CD4-positive, alpha-beta T cell treated with Interleukin-17A for 4 hours (primary cell): ENCODE data around the gene KLHL2.
A peak's percentile ranks its signal among the peaks of the same experiment; 100 is the strongest.

ENCODE experiments used
- DNase-seq: peaks from one replicate; pipeline ENCODE4 v3.0.0-alpha.2; 2020; ENCODE audit warnings: mixed read lengths

Gene KLHL2

DNA sequence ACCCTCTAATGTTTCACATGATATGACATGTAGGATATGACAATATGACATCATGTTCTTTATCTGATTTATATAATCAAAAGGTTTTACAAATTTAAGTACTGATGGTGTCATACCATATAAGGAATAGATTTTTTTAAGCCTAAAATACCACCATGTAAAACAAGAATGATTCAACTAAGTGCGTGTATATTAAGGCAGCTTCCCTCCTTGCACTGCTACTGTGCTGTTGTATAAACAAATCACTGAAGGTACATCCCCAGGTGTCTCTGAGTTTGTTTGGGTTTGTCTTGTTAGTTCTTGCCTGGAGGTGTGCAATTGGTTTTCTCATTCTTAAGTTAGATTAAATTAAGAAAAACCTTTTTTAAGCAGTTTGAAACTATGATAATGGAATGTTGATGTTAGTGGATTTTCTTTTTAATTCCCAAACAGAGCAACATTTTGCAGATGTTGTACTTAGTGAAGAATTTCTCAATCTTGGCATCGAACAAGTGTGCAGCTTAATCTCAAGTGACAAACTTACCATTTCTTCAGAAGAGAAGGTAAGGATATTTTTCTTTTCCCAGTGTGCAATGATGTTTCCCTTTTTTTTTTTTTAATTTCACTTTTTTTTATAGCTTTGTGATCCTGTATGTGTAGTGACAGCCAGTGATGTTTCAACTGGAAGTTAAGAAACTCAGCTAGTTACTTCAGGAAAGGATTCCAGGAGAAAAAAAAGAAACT is 86.7 kb downstream of the KLHL2 start:
- DNase-seq = no peak

DNA sequence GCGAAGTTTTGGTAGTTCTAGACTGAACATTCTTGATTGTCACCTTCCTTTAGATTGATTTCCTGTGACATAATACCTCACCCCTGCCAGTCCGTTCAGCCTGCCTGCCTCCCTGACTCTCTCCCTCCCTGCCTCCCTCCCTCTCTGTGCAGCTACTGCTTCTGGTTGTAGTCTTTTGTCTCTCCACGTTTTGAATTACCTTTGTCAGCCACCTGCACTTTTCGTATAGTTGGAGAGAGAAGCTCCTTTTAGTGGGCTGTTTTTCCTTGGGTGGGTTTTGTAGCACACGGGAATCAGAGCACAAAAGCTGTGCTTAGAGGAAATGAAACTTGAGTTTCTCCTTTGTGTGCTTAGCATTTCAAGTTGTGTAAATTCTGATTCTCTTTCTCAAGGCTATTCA is 87.5 kb downstream of the KLHL2 start:
- DNase-seq = peak; percentile 46

DNA sequence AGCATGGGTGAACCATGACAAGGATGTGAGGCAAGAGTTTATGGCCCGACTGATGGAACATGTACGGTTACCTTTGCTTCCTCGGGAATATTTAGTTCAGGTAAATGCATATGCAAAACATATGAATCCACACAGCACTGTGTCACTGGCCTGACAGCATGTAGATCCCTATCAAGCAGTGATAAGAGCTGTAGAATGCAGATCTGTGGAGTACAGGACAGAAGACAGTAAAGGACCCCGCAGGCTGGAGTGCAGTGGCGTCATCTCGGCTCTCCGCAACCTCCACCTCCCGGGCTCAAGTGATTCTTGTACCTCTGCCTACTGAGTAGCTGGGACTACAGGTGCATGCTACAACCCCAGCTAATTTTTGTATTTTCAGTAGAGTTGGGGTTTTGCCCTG is 90.3 kb downstream of the KLHL2 start:
- DNase-seq = no peak

DNA sequence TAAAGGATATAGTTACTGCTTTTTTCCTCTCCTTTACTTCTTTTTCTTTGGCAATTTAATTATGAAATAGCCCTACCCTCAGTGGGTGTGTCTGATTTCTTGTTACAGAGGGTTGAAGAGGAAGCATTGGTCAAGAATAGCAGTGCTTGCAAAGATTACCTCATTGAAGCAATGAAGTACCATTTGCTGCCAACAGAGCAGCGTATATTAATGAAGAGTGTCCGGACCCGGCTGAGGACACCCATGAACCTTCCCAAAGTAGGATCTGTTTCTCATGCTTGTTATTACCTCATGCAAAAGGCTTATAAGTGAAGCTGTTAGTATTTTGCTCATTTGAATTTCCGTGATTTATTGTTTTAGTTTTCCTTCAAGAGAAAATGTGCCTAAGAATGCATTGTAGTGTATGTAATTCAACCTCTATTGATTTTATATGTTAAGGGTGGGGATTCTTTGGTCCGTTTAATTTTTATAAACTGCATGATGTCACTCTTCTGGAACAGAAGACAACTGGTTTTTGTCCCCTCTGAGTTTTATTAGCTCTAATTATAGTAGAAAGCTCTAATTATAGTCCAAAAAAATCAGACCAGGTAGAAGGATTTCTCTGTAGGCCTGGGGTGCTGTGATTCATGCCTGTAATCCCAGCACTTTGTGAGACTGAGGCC is 92.2 kb downstream of the KLHL2 start:
- no peak for DNase-seq

DNA sequence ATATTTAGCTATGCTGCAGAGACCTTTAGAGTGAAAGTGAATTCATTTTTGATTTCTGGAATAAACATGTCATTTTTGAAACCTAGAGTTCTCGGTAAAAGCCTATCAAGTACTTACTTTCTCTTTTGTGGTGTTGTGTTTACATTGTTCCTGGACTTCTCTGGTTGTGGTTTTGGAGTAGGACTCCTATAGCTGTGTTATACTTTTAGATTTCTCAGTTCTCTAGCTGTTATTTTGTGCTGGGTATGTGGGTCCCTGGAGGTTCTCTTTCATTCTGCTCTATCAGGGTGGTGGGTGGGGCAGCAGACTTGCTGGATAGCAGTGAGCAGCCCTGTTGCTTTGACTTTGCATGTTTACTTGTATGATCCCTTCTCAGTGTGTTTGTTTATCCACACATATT is 94.5 kb downstream of the KLHL2 start:
- DNase-seq = peak; percentile 26

DNA sequence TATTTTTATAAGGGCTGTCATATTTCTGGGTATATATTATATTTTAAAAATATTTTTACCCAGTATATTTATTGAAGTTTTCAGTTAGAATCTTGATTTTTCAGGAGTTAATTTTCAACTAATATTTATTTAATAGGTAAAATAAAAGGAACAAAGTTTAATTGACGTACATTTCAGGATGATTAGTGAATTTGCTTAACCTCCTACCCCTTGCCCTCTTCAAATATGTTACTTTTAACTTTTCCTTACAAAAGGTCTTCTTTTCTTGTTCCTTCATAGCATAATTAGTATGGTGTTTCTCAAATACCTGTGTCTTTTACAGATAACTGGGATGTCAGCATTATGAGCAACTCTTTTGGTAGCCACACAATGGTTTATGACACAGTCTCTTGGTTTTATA is 95.3 kb downstream of the KLHL2 start:
- DNase-seq = no peak

DNA sequence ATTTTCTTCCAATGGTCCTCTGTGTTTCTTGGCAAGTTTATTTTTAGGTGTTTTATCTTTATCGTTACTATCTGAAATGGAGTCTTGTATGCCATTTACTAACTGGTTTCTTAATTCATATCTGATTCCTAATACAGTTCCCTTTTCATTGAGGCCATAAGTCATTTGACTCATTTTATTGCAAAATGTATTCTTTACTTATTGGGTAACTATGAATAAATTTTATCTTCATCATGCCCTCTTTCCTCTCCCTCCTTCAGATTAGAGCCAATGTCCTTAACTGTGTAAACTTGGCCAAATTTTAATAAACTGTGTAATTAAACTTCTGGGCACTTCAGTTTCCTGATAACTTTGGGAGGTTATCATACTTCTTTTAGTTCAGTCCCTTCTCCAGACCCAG is 100.8 kb downstream of the KLHL2 start:
- no peak for DNase-seq

DNA sequence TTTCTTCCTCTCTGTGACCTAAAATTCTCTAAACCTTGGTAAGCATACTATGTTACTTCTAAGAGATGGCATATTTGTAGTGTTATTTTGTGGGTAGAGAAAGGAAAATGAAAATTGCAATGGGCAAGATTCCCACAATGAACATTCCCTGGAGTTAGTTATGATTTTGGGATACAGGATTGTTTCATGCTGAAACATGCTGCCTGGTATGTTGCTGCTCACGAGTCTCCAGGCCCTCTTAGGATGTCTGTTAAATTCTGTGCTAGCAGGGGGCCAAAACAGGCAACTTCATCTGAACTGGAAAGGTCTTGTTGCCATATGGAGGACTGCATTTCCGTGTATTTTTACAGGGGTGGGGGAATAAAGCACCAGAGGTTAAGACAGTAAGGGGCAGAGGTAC is 101.2 kb downstream of the KLHL2 start:
- no peak for DNase-seq

DNA sequence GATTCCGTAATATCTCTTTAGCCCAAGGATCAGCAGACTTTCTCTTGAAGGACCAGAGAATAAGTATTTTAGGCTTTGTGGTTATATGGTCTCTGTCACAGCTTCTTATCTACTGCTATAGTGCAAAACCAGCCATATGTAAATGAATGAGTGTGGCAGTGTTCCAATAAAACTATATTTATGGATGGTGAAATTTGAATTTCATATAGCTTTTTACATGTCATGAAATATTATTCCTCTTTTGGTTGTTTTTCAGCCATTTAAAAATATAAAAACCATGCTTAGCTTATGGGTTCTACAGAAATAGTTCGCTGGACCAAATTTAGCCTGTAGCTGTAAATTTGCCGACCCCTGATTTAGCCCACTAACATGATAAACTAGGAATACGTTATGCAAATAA is 102.1 kb downstream of the KLHL2 start:
- no peak for DNase-seq

DNA sequence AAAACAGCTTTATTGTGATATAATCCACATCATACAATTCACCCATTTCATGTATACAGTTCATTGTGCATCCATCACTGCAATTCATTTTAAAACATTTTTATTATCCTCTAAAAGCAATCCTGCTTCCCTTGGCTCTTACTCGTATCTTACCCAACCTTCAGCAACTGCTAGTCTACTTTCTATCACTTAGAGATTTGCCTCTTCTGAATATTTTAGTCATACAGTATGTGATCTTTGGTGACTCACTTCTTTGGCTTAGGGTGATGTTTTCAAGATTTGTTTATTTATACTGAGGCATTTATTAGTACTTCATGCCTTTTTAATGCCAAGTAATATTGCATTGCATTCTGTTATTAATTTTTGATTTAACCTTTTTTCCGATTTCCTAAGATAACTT is 105.1 kb downstream of the KLHL2 start:
- no peak for DNase-seq

DNA sequence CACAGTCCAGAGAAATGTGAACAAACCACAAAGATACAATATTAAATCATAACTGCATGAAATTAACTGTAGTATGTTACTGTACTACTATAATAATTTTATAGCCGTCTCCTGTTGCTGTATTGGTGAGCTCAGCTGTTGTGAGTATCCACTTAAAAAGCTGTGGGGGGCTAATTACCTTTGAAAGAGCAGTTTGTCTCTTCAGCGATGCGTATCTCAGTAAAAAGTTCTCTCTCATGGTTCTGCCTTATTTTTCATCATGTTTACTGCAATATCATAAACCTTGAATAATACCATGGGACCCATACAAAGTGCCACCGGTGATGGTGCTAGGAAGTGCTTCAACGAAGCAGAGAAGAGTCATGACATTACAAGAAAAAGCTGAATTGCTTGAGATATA is 111.7 kb downstream of the KLHL2 start:
- DNase-seq = no peak

DNA sequence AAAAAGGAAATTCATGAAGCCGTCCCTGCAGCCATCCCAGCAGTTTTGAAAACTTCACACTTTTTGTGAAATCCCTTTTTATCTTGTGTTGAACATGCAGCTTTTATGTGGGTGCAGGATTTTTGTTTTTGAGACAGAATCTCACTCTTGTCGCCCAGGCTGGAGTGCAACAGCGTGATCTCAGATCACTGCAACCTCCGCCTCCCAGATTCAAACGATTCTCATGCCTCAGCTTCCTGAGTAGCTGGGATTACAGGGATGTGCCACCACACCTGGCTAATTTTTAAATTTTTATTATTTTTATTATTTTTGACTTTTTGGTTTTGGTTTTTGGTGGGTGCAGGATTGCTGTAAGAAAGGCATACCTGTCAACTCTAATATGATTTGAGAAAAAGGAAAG is 112.1 kb downstream of the KLHL2 start:
- no peak for DNase-seq

DNA sequence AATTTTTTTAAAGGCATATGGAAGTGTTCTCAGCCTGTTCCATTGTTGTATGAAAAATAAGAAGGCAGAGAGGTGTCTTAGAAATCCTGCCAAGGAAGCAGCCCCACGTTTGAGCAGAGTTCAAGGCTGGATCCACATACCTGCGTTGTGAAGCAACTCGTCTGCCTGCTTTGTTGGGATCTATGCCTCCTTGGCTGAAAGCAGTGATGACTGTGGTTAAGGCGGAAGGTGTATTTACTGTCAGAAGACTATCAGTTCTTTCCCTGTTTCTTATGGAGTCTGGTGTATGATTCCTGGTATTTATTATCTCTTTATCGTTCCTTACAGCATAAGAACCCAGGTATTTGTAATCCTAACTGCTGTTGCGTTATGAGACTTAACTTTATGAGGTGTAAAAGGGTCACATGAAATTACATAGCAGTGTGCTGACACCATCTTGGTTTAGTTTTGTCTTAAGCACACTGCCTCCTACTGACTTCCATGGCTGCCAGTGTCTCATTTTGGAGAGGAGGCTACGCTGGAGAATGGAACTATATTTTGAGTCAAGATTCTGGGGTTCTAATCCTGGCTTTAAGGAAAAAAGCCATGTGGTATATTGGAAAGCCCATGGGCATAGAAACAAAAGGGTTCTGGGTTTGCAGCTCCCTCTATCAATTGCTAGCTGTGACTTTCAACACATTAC is 117.0 kb downstream of the KLHL2 start:
- DNase-seq = no peak

DNA sequence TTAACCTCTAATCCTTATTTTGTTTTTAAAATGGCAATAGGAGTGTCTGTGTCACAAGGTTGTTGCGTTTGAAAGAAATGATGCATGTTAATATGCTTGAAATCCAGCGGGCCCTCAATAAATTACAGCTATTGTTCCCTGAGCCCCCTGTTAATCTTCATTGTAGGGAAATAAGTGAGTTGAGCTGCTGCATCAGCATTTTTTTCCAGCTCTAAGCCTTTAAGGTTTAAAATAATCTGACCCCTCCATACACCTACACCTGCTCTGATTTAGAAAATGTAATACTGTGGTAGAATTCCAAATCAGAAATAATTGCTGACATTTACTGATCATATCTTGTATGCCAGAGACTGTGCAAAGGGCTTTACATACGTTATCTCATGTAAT is 117.5 kb downstream of the KLHL2 start:
- no peak for DNase-seq

DNA sequence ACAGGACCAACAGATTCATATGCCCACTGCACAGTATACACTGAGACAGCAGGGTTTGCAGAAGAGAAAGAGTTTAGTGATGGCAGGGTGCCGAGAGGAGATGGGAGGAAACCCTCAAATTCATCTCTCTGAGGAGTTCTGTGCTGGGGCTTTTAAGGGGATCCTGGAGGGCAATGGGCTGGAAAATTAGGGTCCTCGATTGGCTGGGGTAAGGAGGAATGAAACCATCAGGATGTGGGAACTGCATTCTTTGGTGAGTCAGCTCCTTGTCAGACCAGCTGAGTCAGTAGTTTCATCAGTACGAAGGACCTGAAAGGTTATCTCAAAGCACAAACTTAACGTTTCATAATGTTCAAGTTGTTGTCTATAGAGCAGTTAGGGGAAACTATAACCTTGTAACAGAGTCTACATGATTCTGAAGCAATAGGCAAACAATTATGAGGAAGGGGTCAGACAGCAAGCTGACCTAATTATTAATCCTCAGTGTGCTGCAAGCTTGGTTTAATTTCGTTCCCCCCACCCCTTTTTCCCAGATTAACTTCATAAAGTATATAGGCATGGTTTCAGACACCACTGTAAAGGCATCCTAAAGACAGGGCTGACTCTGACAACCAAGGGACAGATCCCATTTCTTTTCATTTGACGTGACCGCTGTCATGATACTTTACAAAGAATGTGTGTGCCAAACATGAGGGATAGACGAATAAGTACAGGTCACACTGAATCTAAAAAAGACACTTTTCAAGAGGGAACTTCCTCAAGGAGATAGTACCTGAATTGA is 118.6 kb downstream of the KLHL2 start:
- no peak for DNase-seq

DNA sequence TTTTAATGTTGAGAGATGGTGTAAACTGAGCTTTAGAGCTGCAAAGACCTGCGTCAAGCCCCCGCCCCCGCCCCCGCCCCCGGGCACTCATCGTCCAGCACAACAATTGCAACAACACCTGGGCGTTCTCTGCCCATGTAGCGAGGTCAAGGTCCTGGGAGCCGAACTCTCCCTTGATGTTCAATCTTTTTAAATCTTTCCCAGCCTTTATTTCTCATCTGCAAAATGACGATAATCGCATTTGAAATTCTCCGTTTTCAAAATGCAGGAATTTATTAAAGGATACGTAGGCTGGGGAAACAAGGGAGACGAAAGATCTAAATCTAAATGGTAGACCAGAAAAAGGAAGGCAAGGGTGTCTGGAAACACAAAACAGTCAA is 119.5 kb downstream of the KLHL2 start:
- DNase-seq = peak; percentile 46

DNA sequence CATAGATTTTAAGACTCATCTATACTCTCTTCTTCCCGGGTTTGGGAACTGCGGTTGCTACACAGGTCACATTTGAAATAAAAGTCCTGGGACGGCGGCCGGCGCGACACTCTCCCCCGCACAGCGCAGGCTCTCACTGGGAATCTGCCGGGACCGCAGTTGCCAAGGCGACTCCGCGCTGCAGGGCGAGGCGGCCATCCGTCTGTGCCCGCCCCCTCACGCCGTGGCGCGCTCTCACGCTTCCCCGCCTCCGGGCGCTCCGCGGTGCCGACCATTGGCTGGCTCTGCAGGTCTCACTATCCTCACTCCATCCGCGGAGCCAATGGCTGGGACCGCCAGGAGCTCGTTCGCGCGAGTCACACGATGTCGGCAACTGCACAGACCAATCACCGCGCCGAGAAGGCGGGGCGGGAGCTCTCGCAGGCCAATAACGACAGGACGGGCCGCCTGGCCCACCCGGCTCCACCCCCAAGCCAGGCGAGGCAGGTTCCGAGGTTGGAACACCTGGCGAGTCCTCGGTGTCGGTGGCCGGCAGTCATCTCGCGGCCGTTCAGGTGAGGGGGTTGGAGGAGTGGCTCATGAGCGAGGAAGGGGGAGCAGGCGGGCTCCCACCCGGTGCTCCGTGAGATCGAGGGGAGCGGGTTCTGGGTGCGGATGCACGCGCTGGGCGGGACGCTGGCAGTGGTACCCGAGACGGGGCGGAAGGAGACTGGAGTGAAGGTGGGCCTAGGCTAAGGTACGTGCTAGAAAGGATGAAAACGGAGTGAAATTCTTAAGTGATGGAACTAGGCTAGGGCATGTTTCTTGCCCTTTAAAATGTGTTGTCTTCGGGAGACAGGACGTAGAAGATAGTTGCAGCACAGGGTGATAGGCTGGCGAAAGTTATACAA is 120.1 kb downstream of the KLHL2 start, which contains the start of gene MSMO1:
Gene MSMO1 (plus strand): TSS at position 459 of the 890 bp plus-strand sequence. CDS start 5,702 bp downstream, outside the sequence.
- DNase-seq = peak; percentile 97

DNA sequence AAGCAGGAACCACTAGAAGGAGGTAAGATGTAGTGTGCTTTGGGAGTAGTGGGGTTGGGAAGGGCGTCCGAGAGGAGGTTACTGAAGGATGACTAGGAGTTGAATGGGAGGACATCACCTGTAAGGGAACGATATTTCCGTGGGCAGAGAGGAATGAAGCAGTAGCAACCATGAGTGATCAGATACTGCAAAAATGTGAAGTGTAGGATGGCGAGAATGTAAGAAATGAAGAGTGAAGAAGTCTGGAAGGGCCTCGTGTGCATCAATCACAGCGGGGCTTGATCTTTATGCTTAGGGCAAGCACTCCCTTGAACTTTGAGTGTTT is 120.7 kb downstream of the KLHL2 start:
- peak; percentile 6 for DNase-seq

DNA sequence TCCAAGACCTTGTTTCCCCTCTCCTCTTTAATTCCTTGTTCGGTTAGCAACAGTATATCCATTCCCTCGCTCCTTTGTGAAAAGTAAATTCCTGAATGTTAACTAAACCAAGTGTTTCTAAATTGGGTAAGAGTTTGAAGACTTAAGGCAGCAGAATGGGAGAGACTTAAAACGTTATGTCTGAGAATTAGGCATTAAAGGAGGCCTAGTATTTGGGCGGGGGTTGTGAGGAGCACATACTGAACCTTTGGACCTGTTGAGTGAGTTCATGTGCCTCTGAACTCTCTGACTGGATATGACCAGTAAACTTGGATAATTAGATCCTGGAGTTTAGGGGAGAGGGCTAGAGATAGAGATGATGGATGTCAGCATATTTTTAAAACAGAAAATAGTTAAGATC is 121.3 kb downstream of the KLHL2 start:
- no peak for DNase-seq

DNA sequence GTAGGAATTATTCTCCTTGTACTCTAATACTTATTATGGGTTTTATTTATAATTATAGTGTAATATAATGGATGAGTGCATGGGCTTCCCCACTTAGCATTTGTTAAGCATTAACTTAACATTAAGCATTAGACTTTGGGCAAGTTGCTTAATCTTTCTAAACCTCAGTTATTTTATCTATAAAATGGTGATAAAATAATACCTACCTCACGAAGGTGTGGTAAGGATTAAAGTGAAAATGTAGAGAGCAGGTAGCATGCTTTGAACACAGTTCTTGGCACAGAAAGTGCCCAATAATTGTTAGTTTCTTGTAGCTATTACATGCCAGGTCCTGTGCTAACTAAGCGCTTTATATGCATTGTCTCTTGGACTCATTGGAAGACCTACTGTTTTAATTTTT is 122.7 kb downstream of the KLHL2 start:
- no peak for DNase-seq

DNA sequence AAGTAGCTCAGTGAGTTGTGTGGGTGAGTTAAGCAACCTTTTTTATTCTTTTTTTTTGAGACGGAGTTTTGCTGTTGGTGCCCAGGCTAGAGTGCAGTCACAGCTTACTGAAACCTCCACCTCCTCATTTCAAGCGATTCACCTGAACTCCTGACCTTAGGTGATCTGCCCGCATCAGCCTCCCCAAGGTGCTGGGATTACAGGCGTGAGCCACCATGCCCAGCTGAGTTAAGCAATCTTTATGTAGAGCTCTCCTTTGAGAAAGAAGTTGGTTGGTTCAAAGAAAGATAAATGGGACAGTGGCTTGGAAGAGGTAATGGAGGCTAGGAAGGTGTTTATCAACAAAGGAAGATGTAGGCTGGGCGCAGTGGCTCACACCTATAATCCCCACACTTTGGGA is 123.3 kb downstream of the KLHL2 start:
- DNase-seq = no peak

DNA sequence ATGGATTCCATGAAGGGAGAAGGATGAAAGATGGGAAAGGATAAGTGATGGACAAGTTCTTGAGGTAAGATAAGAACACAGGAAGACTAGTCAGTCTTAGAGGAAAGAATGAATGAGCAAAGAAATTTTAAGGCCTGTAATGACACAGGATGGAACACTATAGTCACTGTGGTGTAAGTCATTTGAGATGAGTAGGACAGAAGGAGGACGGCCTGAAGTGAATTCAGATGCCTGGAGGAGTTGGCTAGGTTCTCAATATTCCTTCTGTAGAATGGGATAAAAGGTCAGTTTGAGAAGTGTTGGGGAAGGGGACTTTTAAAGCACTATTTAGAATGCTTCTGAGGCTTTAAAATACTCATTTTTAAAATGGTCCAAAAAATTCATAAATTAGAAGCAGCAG is 124.0 kb downstream of the KLHL2 start:
- no peak for DNase-seq

DNA sequence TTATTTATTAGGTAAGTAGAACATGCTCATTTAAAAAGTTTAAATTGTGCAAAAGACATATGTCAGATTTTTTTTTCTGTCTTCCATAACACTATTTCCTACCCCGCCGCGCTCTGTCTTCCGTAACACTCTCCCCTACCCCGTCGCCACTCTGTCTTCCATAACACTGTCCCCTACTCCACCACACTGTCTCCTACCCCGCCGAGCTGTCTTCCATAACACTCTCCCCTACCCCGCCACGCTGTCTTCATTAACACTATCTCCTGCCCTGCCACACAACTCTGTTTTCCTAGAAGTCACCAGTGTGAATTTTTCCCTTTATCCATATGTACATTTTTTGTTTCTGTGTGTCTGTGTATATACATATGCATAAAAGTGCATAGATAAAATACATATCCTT is 124.5 kb downstream of the KLHL2 start:
- DNase-seq = no peak
